ENCODE data around the gene AMACR. TPM values are rescaled to one million over a fixed set of nuclear protein-coding genes. Genes with fewer than 3 reads are reported as not detected.

AMACR gene
- total and polyA plus RNA-seq, 10 of the 15 experiments (the other 5 are each of a cell fraction or from before 2014, with no cell fraction given), result 2.6 to 20.4 (median 10.4) TPM

DNA sequence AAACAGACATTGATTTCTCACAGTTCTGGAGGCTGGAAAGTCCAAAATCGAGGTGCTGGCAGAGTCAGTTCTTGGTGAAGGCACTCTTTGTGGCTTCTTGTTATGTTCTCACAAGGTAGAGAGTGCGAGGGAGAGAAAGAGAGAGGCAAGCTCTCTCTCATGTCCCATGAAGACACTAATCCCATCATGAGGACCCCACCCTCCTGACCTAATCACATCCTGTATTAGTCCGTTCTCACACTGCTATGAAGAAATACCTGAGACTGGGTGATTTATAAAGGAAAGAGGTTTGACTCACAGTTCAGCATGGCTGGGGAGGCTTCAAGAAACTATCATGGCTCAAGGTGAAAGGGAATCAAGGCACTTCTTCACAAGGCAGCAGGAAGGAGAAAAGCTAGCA lies 5.7 kb upstream of the AMACR start:
- in situ Hi-C loops (cut with MboI), result loop anchor here (25.0 kb wide), 1 partner anchor 899 kb away; the partner anchor contains the start of genes BRIX1 and RAD1
- H3K4me3 ChIP-seq, result no peak overlapping the region
- no peaks in the 10 kb centered on the region for H3K27me3 ChIP-seq (replicated peaks in 1 of 2; ENCODE audit: control insufficient read depth in 2 of 2, insufficient read depth in 2 of 2, low read length in 1 of 2)
- CTCF ChIA-PET, result no interaction called here
- no peak overlapping the region for H3K9ac ChIP-seq (ENCODE audit: control insufficient read depth, insufficient read depth, low read length)
- POLR2A ChIA-PET, result no interaction called here
- H2AFZ ChIP-seq (ENCODE audit: control insufficient read depth, low read depth, low read length), result no peak overlapping the region
- no peak overlapping the region for H3K27ac ChIP-seq (ENCODE audit: control insufficient read depth, insufficient read depth)
- TF ChIP-seq IRF5 (IDR thresholded peaks at IDR 0.05; ENCODE audit: borderline replicate concordance) (no peak), SP1 (IDR thresholded peaks at IDR 0.05; ENCODE audit: low read depth, low read length) (no peak), ASH2L (IDR thresholded peaks at IDR 0.05; ENCODE audit: borderline replicate concordance, low read depth) (no peak), PAX8 (IDR thresholded peaks at IDR 0.05) (no peak), CHD4 (IDR thresholded peaks at IDR 0.05) (no peak), REST (IDR thresholded peaks at IDR 0.05; ENCODE audit: low read depth, low read length) (no peak), RCOR1 (conservative IDR thresholded peaks at IDR 0.05; ENCODE audit: low read depth, low read length) (no peak), EP300 (IDR thresholded peaks at IDR 0.05; ENCODE audit: borderline replicate concordance in 1 of 2, control insufficient read depth in 1 of 2, low read depth in 2 of 2, low read length in 2 of 2) (no peak), KDM1A (IDR thresholded peaks at IDR 0.05; ENCODE audit: borderline replicate concordance) (no peak), SREBF2 (IDR thresholded peaks at IDR 0.05; ENCODE audit: low read length) (no peak), STAT1 (conservative IDR thresholded peaks at IDR 0.05) (no peak), HDGF (IDR thresholded peaks at IDR 0.05) (no peak), FOXM1 (IDR thresholded peaks at IDR 0.05; ENCODE audit: low read depth, low read length) (no peak), EED (IDR thresholded peaks at IDR 0.05; ENCODE audit: low read depth) (no peak), NRF1 (conservative IDR thresholded peaks at IDR 0.05; ENCODE audit: low read depth, low read length) (no peak)
- TF ChIP-seq, protein P1, sequence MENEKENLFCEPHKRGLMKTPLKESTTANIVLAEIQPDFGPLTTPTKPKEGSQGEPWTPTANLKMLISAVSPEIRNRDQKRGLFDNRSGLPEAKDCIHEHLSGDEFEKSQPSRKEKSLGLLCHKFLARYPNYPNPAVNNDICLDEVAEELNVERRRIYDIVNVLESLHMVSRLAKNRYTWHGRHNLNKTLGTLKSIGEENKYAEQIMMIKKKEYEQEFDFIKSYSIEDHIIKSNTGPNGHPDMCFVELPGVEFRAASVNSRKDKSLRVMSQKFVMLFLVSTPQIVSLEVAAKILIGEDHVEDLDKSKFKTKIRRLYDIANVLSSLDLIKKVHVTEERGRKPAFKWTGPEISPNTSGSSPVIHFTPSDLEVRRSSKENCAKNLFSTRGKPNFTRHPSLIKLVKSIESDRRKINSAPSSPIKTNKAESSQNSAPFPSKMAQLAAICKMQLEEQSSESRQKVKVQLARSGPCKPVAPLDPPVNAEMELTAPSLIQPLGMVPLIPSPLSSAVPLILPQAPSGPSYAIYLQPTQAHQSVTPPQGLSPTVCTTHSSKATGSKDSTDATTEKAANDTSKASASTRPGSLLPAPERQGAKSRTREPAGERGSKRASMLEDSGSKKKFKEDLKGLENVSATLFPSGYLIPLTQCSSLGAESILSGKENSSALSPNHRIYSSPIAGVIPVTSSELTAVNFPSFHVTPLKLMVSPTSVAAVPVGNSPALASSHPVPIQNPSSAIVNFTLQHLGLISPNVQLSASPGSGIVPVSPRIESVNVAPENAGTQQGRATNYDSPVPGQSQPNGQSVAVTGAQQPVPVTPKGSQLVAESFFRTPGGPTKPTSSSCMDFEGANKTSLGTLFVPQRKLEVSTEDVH (IDR thresholded peaks at IDR 0.05; ENCODE audit: low read depth, partially characterized antibody), result no peak
- ATAC-seq (no peak), FAIRE-seq (no peak), DNase-seq (ENCODE audit: low read depth, low spot score) (no peak)
- intact Hi-C loops (cut with micrococcal nuclease; ENCODE audit: unreplicated experiment), result no loop called here
- no peaks in the 10 kb centered on the region for H3K36me3 ChIP-seq (ENCODE audit: control insufficient read depth in 2 of 2, insufficient read depth in 2 of 2, low read length in 1 of 2)
- WGBS (ENCODE audit: insufficient coverage, insufficient replicate concordance, low lambda C conversion rate, missing lambda C conversion rate), result 58% methylated on average over 3 of the region's 3 CpGs
- H3K9me3 ChIP-seq (replicated peaks; ENCODE audit: control insufficient read depth, insufficient read depth, low read length), result no peaks in the 10 kb centered on the region
- no peaks in the 10 kb centered on the region for H3K79me2 ChIP-seq (ENCODE audit: control insufficient read depth, insufficient read depth, low read length)
- H3K4me2 ChIP-seq (ENCODE audit: control insufficient read depth, insufficient read depth), result no peak overlapping the region
- no TSS peak for BruUV-seq (replicated peaks)
- peaks cover 4% of the 10 kb centered on the region; the same call in 1 of the 2 replicates for H3K4me1 ChIP-seq (ENCODE audit: control insufficient read depth, insufficient read depth, low read length)
- no peaks in the 10 kb centered on the region for H4K20me1 ChIP-seq (ENCODE audit: control insufficient read depth, insufficient read depth)
- RAD21 ChIA-PET (ENCODE audit: unreplicated experiment), result no interaction called here
- SMC1A ChIA-PET (ENCODE audit: uncharacterized antibody, unreplicated experiment), result interaction anchor here (0.8 to 0.9 kb wide), 2 partner anchors 18 to 24 kb away, joined by 3 read pairs; no protein-coding TSS in a partner anchor

All from GM12878 (cell line).